Measurements from ENCODE around the gene RUNX2. TPM values are rescaled to one million over a fixed set of nuclear protein-coding genes. Genes with fewer than 3 reads are reported as not detected.

RUNX2 gene
- polyA plus RNA-seq, 1 of the 3 experiments (the other 2 are of a cell fraction): 4.4 TPM

- Histone ChIP-seq H3K79me2 (ENCODE audit: insufficient read depth) (no peaks in the 10 kb centered on the region), H4K20me1 (ENCODE audit: insufficient read depth) (no peaks in the 10 kb centered on the region), H3K27me3 (ENCODE audit: insufficient read depth) (no peaks in the 10 kb centered on the region), H3K9me2 (no peaks in the 10 kb centered on the region), H2AFZ (ENCODE audit: low read depth) (no peak overlapping the region), H3K27ac (ENCODE audit: low read depth in 2 of 2, low read length in 1 of 2) (no peak overlapping the region; a peak in 1 of 4 replicates), H3K4me1 (ENCODE audit: control insufficient read depth in 1 of 2, insufficient read depth in 2 of 2, low read depth in 1 of 2, low read length in 1 of 2) (peaks cover 0 to 16% of the 10 kb centered on the region in 2 experiments; a peak in 1 of 4 replicates), H3K36me3 (replicated peaks in 1 of 2; ENCODE audit: control insufficient read depth in 1 of 2, insufficient read depth in 2 of 2, low read length in 1 of 2) (peaks cover 0 to 6% of the 10 kb centered on the region in 2 experiments), H3K4me3 (ENCODE audit: low read depth in 2 of 2, low read length in 1 of 2) (no peak overlapping the region), H3K9ac (no peak overlapping the region), H3F3A (replicated peaks; ENCODE audit: insufficient read depth) (no peaks in the 10 kb centered on the region), H3K9me3 (no peaks in the 10 kb centered on the region), H3K4me2 (no peak overlapping the region)
- TF ChIP-seq MXI1 (IDR thresholded peaks at IDR 0.05; ENCODE audit: low read depth, low read length) (no peak), TAF1 (IDR thresholded peaks at IDR 0.05; ENCODE audit: borderline replicate concordance, low read depth, low read length) (no peak), FOXM1 (IDR thresholded peaks at IDR 0.05; ENCODE audit: low read depth) (no peak), YY1 (IDR thresholded peaks at IDR 0.05; ENCODE audit: low read depth) (no peak), MEF2A (IDR thresholded peaks at IDR 0.05; ENCODE audit: borderline replicate concordance, low read depth) (no peak), REST (IDR thresholded peaks at IDR 0.05; ENCODE audit: low read depth, low read length) (no peak), SMC3 (IDR thresholded peaks at IDR 0.05; ENCODE audit: low read depth, low read length) (no peak), IRF3 (IDR thresholded peaks at IDR 0.05; ENCODE audit: low read depth, low read length) (no peak), FOSL2 (IDR thresholded peaks at IDR 0.05; ENCODE audit: borderline replicate concordance, low read depth) (no peak), GABPA (IDR thresholded peaks at IDR 0.05; ENCODE audit: low read depth) (no peak), RCOR1 (IDR thresholded peaks at IDR 0.05; ENCODE audit: low read length) (no peak), CTCF (IDR thresholded peaks at IDR 0.05) (no peak)
- ChIA-PET POLR2A (no interaction called here), CTCF (no interaction called here)
- no peak for DNase-seq
Measured at GRCh38 chr6:45521226-45521625, 193.1 kb downstream of the RUNX2 start.
